Daoy (cell line): ENCODE results near the gene GTF2IRD1. TPM values are rescaled to one million over a fixed set of nuclear protein-coding genes. Genes with fewer than 3 reads are reported as not detected.
"Not testable (repeated sequence)": the region's sequence is repeated elsewhere in the genome, so short reads cannot be mapped to it uniquely, and the experiment has no call there.

Source experiments
- DNase-seq: peaks from one replicate; pipeline ENCODE4 v3.0.0-alpha.2; 2015; ENCODE audit warnings: low read depth
- total RNA-seq: library from RNA; depleted of rRNA; stranded (reverse); fragments of >200 nt; shearing (Covaris generic); gene quantifications from 2 replicates; pipeline ENCODE4 v1.2.3, GENCODE V29; 2014

The GTF2IRD1 gene
- total RNA-seq, 1 experiment from 2014 or later: 19.8 TPM

GRCh38 chr7:74512762-74513161 is 59.1 kb downstream of the GTF2IRD1 start:
- no peak for DNase-seq

GRCh38 chr7:74514131-74514591 is 60.5 kb downstream of the GTF2IRD1 start:
- no peak for DNase-seq

- no peak for DNase-seq
Measured at GRCh38 chr7:74515276-74515675, 61.6 kb downstream of the GTF2IRD1 start.

GRCh38 chr7:74516214-74516613 is 62.5 kb downstream of the GTF2IRD1 start:
- no peak for DNase-seq

- no peak for DNase-seq
Measured at GRCh38 chr7:74518041-74518440, 64.3 kb downstream of the GTF2IRD1 start.

- DNase-seq: no peak
Measured at GRCh38 chr7:74518654-74519053, 64.9 kb downstream of the GTF2IRD1 start.

- DNase-seq: no peak
Measured at GRCh38 chr7:74519395-74519794, 65.7 kb downstream of the GTF2IRD1 start.

- no peak for DNase-seq
Measured at GRCh38 chr7:74521855-74522254, 68.1 kb downstream of the GTF2IRD1 start.

- DNase-seq: no peak
Measured at GRCh38 chr7:74522281-74522905, 68.7 kb downstream of the GTF2IRD1 start.

GRCh38 chr7:74523015-74523414 is 69.3 kb downstream of the GTF2IRD1 start:
- no peak for DNase-seq

- no peak for DNase-seq
Measured at GRCh38 chr7:74525140-74525539, 71.4 kb downstream of the GTF2IRD1 start.

GRCh38 chr7:74525881-74526280 is 72.2 kb downstream of the GTF2IRD1 start:
- no peak for DNase-seq

- no peak for DNase-seq
Measured at GRCh38 chr7:74526780-74527179, 73.1 kb downstream of the GTF2IRD1 start.

GRCh38 chr7:74527842-74528241 is 74.1 kb downstream of the GTF2IRD1 start:
- DNase-seq: no peak

GRCh38 chr7:74528773-74529172 is 75.1 kb downstream of the GTF2IRD1 start:
- DNase-seq: not testable (repeated sequence)

GRCh38 chr7:74535951-74536356 is 82.2 kb downstream of the GTF2IRD1 start:
- DNase-seq: no peak

- DNase-seq: not testable (repeated sequence)
Measured at GRCh38 chr7:74541937-74542336, 88.2 kb downstream of the GTF2IRD1 start.

- no peak for DNase-seq
Measured at GRCh38 chr7:74542558-74543117, 88.9 kb downstream of the GTF2IRD1 start.

GRCh38 chr7:74544706-74545469 is 91.2 kb downstream of the GTF2IRD1 start:
- DNase-seq: peak; percentile 60

- no peak for DNase-seq
Measured at GRCh38 chr7:74545921-74546320, 92.2 kb downstream of the GTF2IRD1 start.

GRCh38 chr7:74553596-74554012 is 99.9 kb downstream of the GTF2IRD1 start:
- not testable (repeated sequence) for DNase-seq

GRCh38 chr7:74554178-74554577 is 100.5 kb downstream of the GTF2IRD1 start:
- no peak for DNase-seq
